MM.1S (cell line): ENCODE data around the gene GABRR1.

Source experiments
- DNase-seq: peaks from one replicate; pipeline ENCODE4 v3.0.0-alpha.2; 2015
- H2AFZ ChIP-seq: fragments of 300-600 bp; sonication (generic); 2 replicates; pipeline ENCODE4 v1.6.0; 2016; ENCODE audit warnings: antibody characterized with exemption, low read length
- H3F3A ChIP-seq: fragments of 300-600 bp; sonication (generic); 2 replicates; pipeline ENCODE4 v1.6.1; 2016; ENCODE audit warnings: mild to moderate bottlenecking, antibody characterized with exemption, low read length, moderate library complexity, mixed read lengths; ENCODE audit not compliant: insufficient read depth
- H3K27ac ChIP-seq: fragments of 300-600 bp; sonication (generic); 2 replicates; pipeline ENCODE4 v1.5.1; 2016; ENCODE audit warnings: mild to moderate bottlenecking, low read length
- H3K27me3 ChIP-seq: fragments of 300-600 bp; sonication (generic); replicated peaks from 2 replicates; pipeline ENCODE4 v1.6.0; 2016; ENCODE audit warnings: low read length; ENCODE audit not compliant: insufficient read depth
- H3K36me3 ChIP-seq: fragments of 300-600 bp; sonication (generic); replicated peaks from 2 replicates; pipeline ENCODE4 v1.6.1; 2016; ENCODE audit warnings: mild to moderate bottlenecking, low read length, mixed read lengths; ENCODE audit not compliant: insufficient read depth
- H3K4me1 ChIP-seq: fragments of 300-600 bp; sonication (generic); 2 replicates; pipeline ENCODE4 v1.6.1; 2016; ENCODE audit warnings: low read length, mixed read lengths
- H3K4me2 ChIP-seq: fragments of 300-600 bp; sonication (generic); 2 replicates; pipeline ENCODE4 v1.6.0; 2016; ENCODE audit warnings: low read depth, low read length
- H3K4me3 ChIP-seq: fragments of 300-600 bp; sonication (generic); 2 replicates; pipeline ENCODE4 v1.5.1; 2016; ENCODE audit warnings: low read length, mixed read lengths
- H3K79me2 ChIP-seq: fragments of 300-600 bp; sonication (generic); 2 replicates; pipeline ENCODE4 v1.6.1; 2016; ENCODE audit warnings: mixed run types, low read length, mixed read lengths
- H3K9ac ChIP-seq: fragments of 300-600 bp; sonication (generic); 2 replicates; pipeline ENCODE4 v1.6.1; 2016; ENCODE audit warnings: low read length, mixed read lengths
- H3K9me2 ChIP-seq: fragments of 300-600 bp; sonication (generic); replicated peaks from 2 replicates; pipeline ENCODE4 v1.6.1; 2016; ENCODE audit warnings: mild to moderate bottlenecking, low read length, mixed read lengths; ENCODE audit not compliant: insufficient read depth
- H3K9me3 ChIP-seq: fragments of 300-600 bp; sonication (generic); replicated peaks from 2 replicates; pipeline ENCODE4 v1.6.1; 2016; ENCODE audit warnings: mild to moderate bottlenecking, low read length, mixed read lengths; ENCODE audit not compliant: insufficient read depth
- H4K20me1 ChIP-seq: fragments of 300-600 bp; sonication (generic); 2 replicates; pipeline ENCODE4 v1.6.1; 2016; ENCODE audit warnings: mild to moderate bottlenecking, low read length, moderate library complexity, mixed read lengths; ENCODE audit not compliant: insufficient read depth
- CTCF ChIP-seq: fragments of 300-600 bp; sonication (generic); IDR thresholded peaks from 2 replicates; pipeline ENCODE4 v1.5.1; 2016; ENCODE audit warnings: antibody characterized with exemption, low read length, mixed read lengths
- EZH2 ChIP-seq: fragments of 300-600 bp; sonication (generic); optimal IDR thresholded peaks from 2 replicates; pipeline ENCODE3; 2017; ENCODE audit warnings: low read depth, mild to moderate bottlenecking, antibody characterized with exemption, low read length, mixed read lengths
- EZH2phosphoT487 ChIP-seq: fragments of 300-600 bp; sonication (generic); IDR thresholded peaks from 2 replicates; pipeline ENCODE4 v1.6.1; 2018; ENCODE audit warnings: antibody characterized with exemption, low read length

The GABRR1 gene

GRCh38 chr6:89200706-89201215 is 16.4 kb downstream of the GABRR1 start:
- Histone ChIP-seq H3K9me2 (no peaks in the 10 kb centered on the region), H3K9ac (no peak overlapping the region), H2AFZ (no peak overlapping the region), H3F3A (no peaks in the 10 kb centered on the region), H3K79me2 (no peaks in the 10 kb centered on the region), H3K4me1 (peaks cover 8% of the 10 kb centered on the region; the same call in 1 of the 2 replicates), H3K36me3 (no peaks in the 10 kb centered on the region), H4K20me1 (no peaks in the 10 kb centered on the region), H3K9me3 (no peaks in the 10 kb centered on the region), H3K4me3 (no peak overlapping the region), H3K4me2 (no peak overlapping the region), H3K27ac (no peak overlapping the region), H3K27me3 (no peaks in the 10 kb centered on the region)
- no peak for DNase-seq
- TF ChIP-seq EZH2phosphoT487, result no peak
- TF ChIP-seq CTCF, result no peak
- TF ChIP-seq EZH2, result no peak

DNA sequence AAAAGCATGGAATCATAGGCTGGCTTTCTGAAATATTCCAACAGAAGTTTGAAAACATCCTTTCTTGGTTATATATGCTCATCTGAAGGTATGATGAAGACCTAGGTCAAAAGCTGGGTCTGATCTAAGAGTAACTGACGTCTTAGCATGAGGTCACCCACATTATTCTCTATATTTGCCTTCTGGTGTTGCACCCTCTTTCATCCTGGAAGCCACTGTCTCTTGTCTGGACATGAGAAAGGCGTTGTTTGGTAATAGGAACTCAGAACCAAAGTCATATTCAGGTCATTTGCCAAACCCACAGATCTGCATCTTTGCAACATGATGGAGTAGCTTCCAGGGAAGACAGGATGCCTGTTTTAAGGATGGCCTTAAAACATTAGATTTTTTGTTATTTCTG is 17.6 kb downstream of the GABRR1 start:
- TF ChIP-seq EZH2 (no peak), EZH2phosphoT487 (no peak), CTCF (no peak)
- no peaks in the 10 kb centered on the region for H3K4me1 ChIP-seq
- no peak overlapping the region for H3K27ac ChIP-seq
- H3K4me2 ChIP-seq, result no peak overlapping the region
- H3K79me2 ChIP-seq, result no peaks in the 10 kb centered on the region
- no peak overlapping the region for H3K4me3 ChIP-seq
- no peaks in the 10 kb centered on the region for H4K20me1 ChIP-seq
- H3K9me2 ChIP-seq, result no peaks in the 10 kb centered on the region
- no peak overlapping the region for H2AFZ ChIP-seq
- no peaks in the 10 kb centered on the region for H3K9me3 ChIP-seq
- no peaks in the 10 kb centered on the region for H3K36me3 ChIP-seq
- DNase-seq, result no peak
- H3K9ac ChIP-seq, result no peak overlapping the region
- H3K27me3 ChIP-seq, result no peaks in the 10 kb centered on the region
- no peaks in the 10 kb centered on the region for H3F3A ChIP-seq

- no peak overlapping the region for H3K4me2 ChIP-seq
- no peaks in the 10 kb centered on the region for H3K27me3 ChIP-seq
- no peaks in the 10 kb centered on the region for H3K9me3 ChIP-seq
- no peak overlapping the region for H2AFZ ChIP-seq
- H3F3A ChIP-seq, result no peaks in the 10 kb centered on the region
- no peak overlapping the region for H3K4me3 ChIP-seq
- no peaks in the 10 kb centered on the region for H3K4me1 ChIP-seq
- no peak for DNase-seq
- H4K20me1 ChIP-seq, result no peaks in the 10 kb centered on the region
- no peak overlapping the region for H3K9ac ChIP-seq
- no peak overlapping the region for H3K27ac ChIP-seq
- H3K36me3 ChIP-seq, result no peaks in the 10 kb centered on the region
- no peaks in the 10 kb centered on the region for H3K9me2 ChIP-seq
- TF ChIP-seq CTCF (no peak), EZH2 (no peak), EZH2phosphoT487 (no peak)
- no peaks in the 10 kb centered on the region for H3K79me2 ChIP-seq
Observed at GRCh38 chr6:89198235-89198634, 18.9 kb downstream of the GABRR1 start.
